Measurements from ENCODE around the gene ABCG1. TPM values are rescaled to one million over a fixed set of nuclear protein-coding genes. Genes with fewer than 3 reads are reported as not detected.

Gene ABCG1
- total and polyA plus RNA-seq, 2 donors (not counting 3 experiments of a cell fraction or from before 2014, with no cell fraction given): 6.7 to 19.6 TPM

DNA sequence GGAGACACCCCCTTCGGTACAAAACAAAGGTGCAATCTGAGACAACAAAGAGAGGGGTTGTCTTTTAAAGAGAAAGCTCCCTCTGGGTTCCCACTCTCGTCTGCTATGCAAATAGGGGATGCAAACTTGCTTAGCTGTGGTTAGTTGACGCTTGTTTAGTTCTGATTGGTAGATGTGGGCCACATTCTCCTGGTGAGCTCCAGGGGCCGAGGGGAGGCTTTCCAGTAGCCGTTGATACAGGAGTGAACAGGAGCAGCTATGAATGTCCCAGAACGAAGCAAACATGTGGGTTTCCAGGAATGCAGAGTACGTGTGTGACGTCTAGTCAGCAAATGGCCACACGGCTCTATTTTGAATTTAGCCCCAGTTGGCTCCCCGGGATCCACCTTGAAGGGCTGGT, 117.1 kb downstream of the ABCG1 start:
- no peaks in the 10 kb centered on the region for H3K4me1 ChIP-seq (ENCODE audit: control insufficient read depth, extremely low read depth, insufficient read depth, low read length)
- no peak overlapping the region for H3K27ac ChIP-seq (ENCODE audit: insufficient read depth, low read depth, low read length)
- no peaks in the 10 kb centered on the region for H3K9me3 ChIP-seq (replicated peaks; ENCODE audit: control insufficient read depth, insufficient read depth, low read length)
- FAIRE-seq (no peak), DNase-seq (ENCODE audit: low read depth, low spot score) (no peak)
- H3K4me2 ChIP-seq (ENCODE audit: insufficient read depth, low read length): no peak overlapping the region
- no TSS peak for BruUV-seq (replicated peaks)
- POLR2A ChIA-PET: no interaction called here
- H3K4me3 ChIP-seq (replicated peaks in 1 of 3; ENCODE audit: insufficient read depth in 1 of 3, low read depth in 1 of 3, low read length in 3 of 3): no peak overlapping the region
- H3K9me1 ChIP-seq (replicated peaks; ENCODE audit: control insufficient read depth, extremely low read depth, insufficient read depth, low read length): no peaks in the 10 kb centered on the region
- peaks cover 16 to 35% of the 10 kb centered on the region in 2 experiments for H3K27me3 ChIP-seq (ENCODE audit: control insufficient read depth in 2 of 2, insufficient read depth in 2 of 2, low read length in 2 of 2)
- H3K36me3 ChIP-seq (ENCODE audit: control insufficient read depth in 2 of 2, extremely low read depth in 1 of 2, insufficient read depth in 2 of 2, low read length in 2 of 2): no peaks in the 10 kb centered on the region
- H2AFZ ChIP-seq (ENCODE audit: low read depth, low read length): no peak overlapping the region
- no peaks in the 10 kb centered on the region for H4K20me1 ChIP-seq (replicated peaks; ENCODE audit: control insufficient read depth, extremely low read depth, insufficient read depth, low read length)
- dilution Hi-C loops (cut with MboI; ENCODE audit: extremely low pct_ligation_motif_present, low sequenced_read_pairs) (no loop called here), intact Hi-C loops (cut with micrococcal nuclease) (loop anchor here (10.0 kb wide), 1 partner anchor 191 kb away; no protein-coding TSS in a partner anchor)
- no peaks in the 10 kb centered on the region for H3K79me2 ChIP-seq (ENCODE audit: control insufficient read depth, insufficient read depth, low read length)
- TF ChIP-seq MYC (IDR thresholded peaks at IDR 0.05; ENCODE audit: low read depth, low read length): no peak
- TF ChIP-seq, protein P1, sequence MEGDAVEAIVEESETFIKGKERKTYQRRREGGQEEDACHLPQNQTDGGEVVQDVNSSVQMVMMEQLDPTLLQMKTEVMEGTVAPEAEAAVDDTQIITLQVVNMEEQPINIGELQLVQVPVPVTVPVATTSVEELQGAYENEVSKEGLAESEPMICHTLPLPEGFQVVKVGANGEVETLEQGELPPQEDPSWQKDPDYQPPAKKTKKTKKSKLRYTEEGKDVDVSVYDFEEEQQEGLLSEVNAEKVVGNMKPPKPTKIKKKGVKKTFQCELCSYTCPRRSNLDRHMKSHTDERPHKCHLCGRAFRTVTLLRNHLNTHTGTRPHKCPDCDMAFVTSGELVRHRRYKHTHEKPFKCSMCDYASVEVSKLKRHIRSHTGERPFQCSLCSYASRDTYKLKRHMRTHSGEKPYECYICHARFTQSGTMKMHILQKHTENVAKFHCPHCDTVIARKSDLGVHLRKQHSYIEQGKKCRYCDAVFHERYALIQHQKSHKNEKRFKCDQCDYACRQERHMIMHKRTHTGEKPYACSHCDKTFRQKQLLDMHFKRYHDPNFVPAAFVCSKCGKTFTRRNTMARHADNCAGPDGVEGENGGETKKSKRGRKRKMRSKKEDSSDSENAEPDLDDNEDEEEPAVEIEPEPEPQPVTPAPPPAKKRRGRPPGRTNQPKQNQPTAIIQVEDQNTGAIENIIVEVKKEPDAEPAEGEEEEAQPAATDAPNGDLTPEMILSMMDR (IDR thresholded peaks at IDR 0.05; ENCODE audit: extremely low read depth in 1 of 2, insufficient read depth in 1 of 2, low read depth in 1 of 2, low read length in 2 of 2): no peak
- no peak for TF ChIP-seq POLR2A (IDR thresholded peaks at IDR 0.05; ENCODE audit: low read depth, low read length)
- TF ChIP-seq POLR2AphosphoS5 (IDR thresholded peaks at IDR 0.05; ENCODE audit: insufficient read depth, low read depth, low read length): no peak
- TF ChIP-seq, protein P2, sequence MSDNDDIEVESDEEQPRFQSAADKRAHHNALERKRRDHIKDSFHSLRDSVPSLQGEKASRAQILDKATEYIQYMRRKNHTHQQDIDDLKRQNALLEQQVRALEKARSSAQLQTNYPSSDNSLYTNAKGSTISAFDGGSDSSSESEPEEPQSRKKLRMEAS (IDR thresholded peaks at IDR 0.05; ENCODE audit: insufficient read depth, insufficient read length): no peak
- TF ChIP-seq FOS (IDR thresholded peaks at IDR 0.05; ENCODE audit: borderline replicate concordance, insufficient read depth, low read length): no peak
- no peak for TF ChIP-seq EZH2 (IDR thresholded peaks at IDR 0.05; ENCODE audit: borderline replicate concordance, low read depth, low read length, severe bottlenecking)
- TF ChIP-seq JUN (IDR thresholded peaks at IDR 0.05; ENCODE audit: borderline replicate concordance, insufficient read depth, insufficient read length, low read depth): no peak
- no peak for TF ChIP-seq GATA2 (IDR thresholded peaks at IDR 0.05; ENCODE audit: insufficient read depth, insufficient read length, low read depth, low read length)
- CTCF ChIA-PET: interaction anchor here (1.0 kb wide), 1 partner anchor 172 kb away, joined by 3 read pairs; no protein-coding TSS in a partner anchor
- no peak overlapping the region for H3K9ac ChIP-seq (replicated peaks; ENCODE audit: extremely low read depth, insufficient read depth, low read length)

Data from endothelial cell of umbilical vein (primary cell).